Measurements from ENCODE around the gene NOS2.

The NOS2 gene

GRCh38 chr17:27780828-27781404, 19.4 kb downstream of the NOS2 start:
- no peak for DNase-seq (ENCODE audit: low read depth)
- no peak for TF ChIP-seq CTCF (IDR thresholded peaks at IDR 0.05; ENCODE audit: insufficient read depth, low read depth, low read length, missing control alignments)
- no peak overlapping the region for H3K4me3 ChIP-seq (ENCODE audit: low read depth, low read length)

- no peak for TF ChIP-seq CTCF (IDR thresholded peaks at IDR 0.05; ENCODE audit: insufficient read depth, low read depth, low read length, missing control alignments)
- no peak overlapping the region for H3K4me3 ChIP-seq (ENCODE audit: low read depth, low read length)
- no peak for DNase-seq (ENCODE audit: low read depth)
Observed at GRCh38 chr17:27780092-27780827, 20.1 kb downstream of the NOS2 start.

DNA sequence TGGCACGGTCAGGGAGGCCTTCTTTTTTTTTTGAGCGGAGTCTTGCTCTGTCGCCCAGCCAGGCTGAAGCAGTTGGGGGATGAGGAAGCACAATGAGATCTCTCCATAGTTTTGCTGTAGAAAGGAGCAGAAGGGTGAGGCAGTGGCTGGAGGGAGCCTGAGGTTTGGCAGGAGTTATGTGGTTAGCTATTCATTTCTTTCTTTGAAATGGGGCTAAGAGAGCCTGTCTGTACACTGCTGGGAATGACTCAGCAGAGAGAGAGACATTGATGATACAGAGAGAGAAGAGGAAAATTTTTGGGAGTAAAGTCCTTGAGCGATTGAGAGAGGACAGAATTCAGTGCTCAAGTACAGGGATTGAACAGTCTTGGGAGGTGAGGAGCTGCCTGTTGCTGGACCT, 22.1 kb downstream of the NOS2 start:
- no peak for DNase-seq (ENCODE audit: low read depth)
- no peak for TF ChIP-seq CTCF (IDR thresholded peaks at IDR 0.05; ENCODE audit: insufficient read depth, low read depth, low read length, missing control alignments)
- H3K4me3 ChIP-seq (ENCODE audit: low read depth, low read length), result no peak overlapping the region

DNA sequence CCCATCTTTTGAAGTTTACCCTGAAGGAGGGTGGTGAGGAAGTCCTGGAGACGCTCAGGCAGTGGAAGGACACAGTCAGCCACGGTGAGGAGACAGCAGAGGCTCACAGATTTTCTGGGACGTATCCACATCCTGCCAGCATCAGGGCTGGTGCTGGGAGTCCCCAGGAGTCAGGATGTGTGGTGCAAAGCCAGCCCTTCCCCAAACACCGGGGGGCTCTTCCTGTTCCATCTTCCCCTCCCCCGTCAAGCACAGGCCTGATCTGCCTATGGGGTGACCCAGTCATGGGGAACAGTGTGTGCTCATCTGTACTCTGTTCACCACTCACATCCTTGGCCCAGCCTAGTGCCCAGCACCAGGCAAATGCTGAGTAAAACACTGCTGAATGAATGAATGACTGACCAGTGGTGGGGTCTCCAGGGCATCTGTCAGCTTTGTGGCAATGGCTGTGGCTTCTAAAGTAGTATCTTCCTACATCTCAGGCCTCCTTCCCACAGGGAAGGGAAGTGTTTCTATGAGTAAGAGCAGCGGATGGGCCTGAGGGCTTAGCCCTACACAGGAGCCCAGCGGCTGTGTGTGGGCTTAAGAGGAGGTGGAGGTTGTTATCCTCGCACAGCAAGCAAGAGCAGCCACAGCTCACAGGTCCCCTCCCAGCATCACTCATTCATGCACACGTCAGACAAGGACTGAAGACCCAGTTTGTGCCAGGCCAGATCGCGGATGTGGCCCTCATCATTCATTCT, 23.3 kb downstream of the NOS2 start:
- no peak for DNase-seq (ENCODE audit: low read depth)
- no peak overlapping the region for H3K4me3 ChIP-seq (ENCODE audit: low read depth, low read length)
- TF ChIP-seq CTCF (IDR thresholded peaks at IDR 0.05; ENCODE audit: insufficient read depth, low read depth, low read length, missing control alignments), result no peak

DNA sequence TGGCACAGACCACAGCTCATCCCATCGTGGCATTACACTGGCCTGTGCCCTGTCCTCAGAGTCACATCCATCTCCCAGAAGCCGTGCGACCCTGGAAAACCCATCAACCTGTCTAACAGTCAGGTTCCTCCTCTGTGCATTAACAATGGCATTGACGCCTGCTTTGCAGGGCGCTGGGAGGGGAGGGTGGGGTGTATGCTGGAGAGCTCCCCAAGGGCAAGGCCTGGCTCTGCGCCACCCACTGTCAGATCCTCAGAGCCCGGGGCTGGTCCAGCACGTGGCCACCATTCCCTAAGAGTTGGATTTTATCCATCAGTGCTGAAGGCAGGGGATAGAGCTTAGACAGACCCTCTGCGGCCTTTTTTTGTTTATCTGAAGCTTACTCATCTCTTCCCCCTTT, 28.7 kb downstream of the NOS2 start:
- no peak for DNase-seq (ENCODE audit: low read depth)
- TF ChIP-seq CTCF (IDR thresholded peaks at IDR 0.05; ENCODE audit: insufficient read depth, low read depth, low read length, missing control alignments), result no peak
- H3K4me3 ChIP-seq (ENCODE audit: low read depth, low read length), result no peak overlapping the region

GRCh38 chr17:27770877-27771276, 29.5 kb downstream of the NOS2 start:
- no peak for DNase-seq (ENCODE audit: low read depth)
- no peak for TF ChIP-seq CTCF (IDR thresholded peaks at IDR 0.05; ENCODE audit: insufficient read depth, low read depth, low read length, missing control alignments)
- no peak overlapping the region for H3K4me3 ChIP-seq (ENCODE audit: low read depth, low read length)

Measured in GM12865 (cell line).